ENCODE results near the gene GALNT16.

GRCh38 chr14:69404883-69405282 is 144.9 kb downstream of the GALNT16 start:
- no peak for TF ChIP-seq CTCF (IDR thresholded peaks at IDR 0.05; ENCODE audit: extremely low read depth in 1 of 2, insufficient read depth in 1 of 2, low read depth in 1 of 2, low read length in 2 of 2)
- TF ChIP-seq POLR2AphosphoS5 (IDR thresholded peaks at IDR 0.05; ENCODE audit: insufficient read depth, low read depth, low read length): no peak

All from endothelial cell of umbilical vein (primary cell).